ENCODE results near the gene RANBP3.
"Not testable (repeated sequence)": the region's sequence is repeated elsewhere in the genome, so short reads cannot be mapped to it uniquely, and the experiment has no call there.

The RANBP3 gene

GRCh38 chr19:6006070-6006446, 28.1 kb upstream of the RANBP3 start:
- not testable (repeated sequence) for DNase-seq

- DNase-seq, result no peak
Measured at GRCh38 chr19:6005321-6006069, 27.6 kb upstream of the RANBP3 start.

- no peak for DNase-seq
Measured at GRCh38 chr19:6003976-6004375, 26.0 kb upstream of the RANBP3 start.

- DNase-seq, result no peak
Measured at GRCh38 chr19:6002591-6002990, 24.7 kb upstream of the RANBP3 start.

- no peak for DNase-seq
Measured at GRCh38 chr19:6000228-6000847, 22.4 kb upstream of the RANBP3 start.

GRCh38 chr19:5999693-6000092, 21.8 kb upstream of the RANBP3 start:
- DNase-seq, result no peak

- DNase-seq, result no peak
Measured at GRCh38 chr19:5997371-5997770, 19.4 kb upstream of the RANBP3 start.

GRCh38 chr19:5996623-5997320, 18.8 kb upstream of the RANBP3 start:
- DNase-seq, result no peak

GRCh38 chr19:5996102-5996501, 18.2 kb upstream of the RANBP3 start:
- no peak for DNase-seq

GRCh38 chr19:5995606-5996005, 17.7 kb upstream of the RANBP3 start:
- no peak for DNase-seq

GRCh38 chr19:5994405-5995165, 16.6 kb upstream of the RANBP3 start:
- no peak for DNase-seq

- DNase-seq, result no peak
Measured at GRCh38 chr19:5993648-5994358, 15.9 kb upstream of the RANBP3 start.

GRCh38 chr19:5993201-5993600, 15.3 kb upstream of the RANBP3 start:
- no peak for DNase-seq

- no peak for DNase-seq
Measured at GRCh38 chr19:5992756-5993155, 14.8 kb upstream of the RANBP3 start.

- DNase-seq, result no peak
Measured at GRCh38 chr19:5991244-5991838, 13.4 kb upstream of the RANBP3 start.

GRCh38 chr19:5990289-5990797, 12.4 kb upstream of the RANBP3 start:
- DNase-seq, result no peak

GRCh38 chr19:5989388-5990074, 11.6 kb upstream of the RANBP3 start:
- no peak for DNase-seq

GRCh38 chr19:5988517-5989387, 10.8 kb upstream of the RANBP3 start:
- no peak for DNase-seq

- peak; percentile 28 to 66 for DNase-seq
Measured at GRCh38 chr19:5987077-5987818, 9.3 kb upstream of the RANBP3 start.

- DNase-seq, result not testable (repeated sequence)
Measured at GRCh38 chr19:5985837-5986236, 7.9 kb upstream of the RANBP3 start.
